OCI-LY1 (cell line): ENCODE measurements around the gene IPCEF1.

Experiments
- EZH2 ChIP-seq: fragments of 200-600 bp; sonication (generic), shearing (Covaris generic); IDR thresholded peaks from 2 replicates; pipeline ENCODE4 v1.8.0; 2017; ENCODE audit warnings: borderline replicate concordance, mixed run types, mild to moderate bottlenecking, antibody characterized with exemption, low read length, moderate library complexity, mixed read lengths
- TF ChIP-seq, protein P1 (sequence below): fragments of 200-600 bp; sonication (generic), shearing (Covaris generic); IDR thresholded peaks from 2 replicates; pipeline ENCODE4 v1.5.1; 2017; ENCODE audit warnings: mild to moderate bottlenecking, antibody characterized with exemption, low read length, moderate library complexity, mixed read lengths

DNA sequence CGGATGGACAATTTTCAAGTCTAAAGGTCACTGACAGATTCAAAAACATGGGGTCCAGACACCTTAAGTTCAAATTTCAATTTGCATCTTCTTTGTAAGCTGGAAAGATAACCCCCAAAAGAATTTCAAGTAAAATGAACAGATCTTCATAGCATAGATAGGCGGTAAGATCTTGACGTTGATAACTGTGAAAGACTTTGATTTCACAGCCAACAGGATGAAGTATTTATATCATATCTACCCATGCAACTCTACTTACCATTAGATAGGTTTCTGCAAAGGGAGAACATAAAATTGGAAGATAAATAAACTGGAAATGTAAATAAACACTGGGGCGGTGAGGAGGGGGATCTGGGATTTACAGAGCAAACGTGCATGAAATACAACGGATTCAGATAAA is 137.8 kb downstream of the IPCEF1 start:
- TF ChIP-seq, protein P1, sequence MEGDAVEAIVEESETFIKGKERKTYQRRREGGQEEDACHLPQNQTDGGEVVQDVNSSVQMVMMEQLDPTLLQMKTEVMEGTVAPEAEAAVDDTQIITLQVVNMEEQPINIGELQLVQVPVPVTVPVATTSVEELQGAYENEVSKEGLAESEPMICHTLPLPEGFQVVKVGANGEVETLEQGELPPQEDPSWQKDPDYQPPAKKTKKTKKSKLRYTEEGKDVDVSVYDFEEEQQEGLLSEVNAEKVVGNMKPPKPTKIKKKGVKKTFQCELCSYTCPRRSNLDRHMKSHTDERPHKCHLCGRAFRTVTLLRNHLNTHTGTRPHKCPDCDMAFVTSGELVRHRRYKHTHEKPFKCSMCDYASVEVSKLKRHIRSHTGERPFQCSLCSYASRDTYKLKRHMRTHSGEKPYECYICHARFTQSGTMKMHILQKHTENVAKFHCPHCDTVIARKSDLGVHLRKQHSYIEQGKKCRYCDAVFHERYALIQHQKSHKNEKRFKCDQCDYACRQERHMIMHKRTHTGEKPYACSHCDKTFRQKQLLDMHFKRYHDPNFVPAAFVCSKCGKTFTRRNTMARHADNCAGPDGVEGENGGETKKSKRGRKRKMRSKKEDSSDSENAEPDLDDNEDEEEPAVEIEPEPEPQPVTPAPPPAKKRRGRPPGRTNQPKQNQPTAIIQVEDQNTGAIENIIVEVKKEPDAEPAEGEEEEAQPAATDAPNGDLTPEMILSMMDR, result no peak
- TF ChIP-seq EZH2, result no peak
